GM20431 (cell line): ENCODE results near the gene ERCC8.
"Not testable (repeated sequence)": the region's sequence is repeated elsewhere in the genome, so short reads cannot be mapped to it uniquely, and the experiment has no call there.

Experiments used
- in situ Hi-C: fragments of 300-500 bp; cut with MseI, MboI; formaldehyde crosslinking; loops from one replicate; pipeline ENCODE4 v1.15.0; 2020; ENCODE audit warnings: low sequenced_read_pairs; ENCODE audit not compliant: unreplicated experiment

Gene ERCC8, protein sequence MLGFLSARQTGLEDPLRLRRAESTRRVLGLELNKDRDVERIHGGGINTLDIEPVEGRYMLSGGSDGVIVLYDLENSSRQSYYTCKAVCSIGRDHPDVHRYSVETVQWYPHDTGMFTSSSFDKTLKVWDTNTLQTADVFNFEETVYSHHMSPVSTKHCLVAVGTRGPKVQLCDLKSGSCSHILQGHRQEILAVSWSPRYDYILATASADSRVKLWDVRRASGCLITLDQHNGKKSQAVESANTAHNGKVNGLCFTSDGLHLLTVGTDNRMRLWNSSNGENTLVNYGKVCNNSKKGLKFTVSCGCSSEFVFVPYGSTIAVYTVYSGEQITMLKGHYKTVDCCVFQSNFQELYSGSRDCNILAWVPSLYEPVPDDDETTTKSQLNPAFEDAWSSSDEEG

GRCh38 chr5:60944904-60945812 lies at the start of gene ERCC8, which contains the start of gene NDUFAF2:
TSS of gene ERCC8 (minus strand) at chr5:60945070. CDS start at chr5:60945008, 62 bp downstream.
TSS of gene NDUFAF2 (plus strand) at chr5:60945205. CDS start at chr5:60945256, 51 bp downstream.
- in situ Hi-C loops = no loop called here

GRCh38 chr5:60993875-60994571 lies 49.2 kb upstream of the ERCC8 start:
- in situ Hi-C loops = no loop called here

GRCh38 chr5:60993425-60993824 lies 48.6 kb upstream of the ERCC8 start:
- in situ Hi-C loops = no loop called here

DNA sequence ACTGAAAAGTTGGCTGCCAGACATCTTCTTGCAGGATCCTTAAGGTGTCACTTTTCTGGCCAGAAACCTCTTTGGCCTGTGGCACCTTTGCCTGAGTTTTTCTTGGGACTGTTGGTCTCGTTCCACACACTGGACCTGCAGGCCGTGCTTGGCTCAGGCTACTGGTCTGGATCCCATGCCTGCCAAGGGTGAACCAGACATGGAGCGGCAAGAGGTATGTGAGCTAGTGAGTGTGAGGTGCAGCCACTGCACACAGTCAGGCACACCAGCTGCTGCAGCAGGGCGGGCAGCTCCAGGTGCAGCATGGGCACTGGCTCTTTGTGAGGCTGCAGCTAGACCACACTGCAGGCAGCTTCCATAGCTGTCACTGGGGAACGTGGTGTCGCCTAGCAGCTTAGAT lies 48.0 kb upstream of the ERCC8 start:
- in situ Hi-C loops = no loop called here

- in situ Hi-C loops = no loop called here
These were observed 44.9 kb upstream of the ERCC8 start for GRCh38 chr5:60989790-60990189.

DNA sequence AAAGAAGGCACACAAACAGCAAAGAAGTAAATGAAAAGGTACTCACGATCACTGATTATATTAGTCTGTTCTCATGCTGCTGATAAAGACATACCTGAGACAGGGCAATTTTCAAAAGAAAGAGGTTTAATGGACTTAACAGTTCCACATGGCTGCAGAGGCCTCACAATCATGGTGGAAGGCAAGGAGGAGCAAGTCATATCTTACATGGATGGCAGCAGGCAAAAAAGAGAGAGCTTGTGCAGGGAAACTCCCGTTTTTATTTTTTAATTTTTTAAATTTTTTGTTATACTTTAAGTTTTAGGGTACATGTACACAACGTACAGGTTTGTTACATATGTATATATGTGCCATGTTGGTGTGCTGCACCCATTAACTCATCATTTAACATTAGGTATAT lies 37.3 kb upstream of the ERCC8 start:
- in situ Hi-C loops = not testable (repeated sequence)

GRCh38 chr5:60980511-60980910 lies 35.6 kb upstream of the ERCC8 start:
- in situ Hi-C loops = no loop called here

DNA sequence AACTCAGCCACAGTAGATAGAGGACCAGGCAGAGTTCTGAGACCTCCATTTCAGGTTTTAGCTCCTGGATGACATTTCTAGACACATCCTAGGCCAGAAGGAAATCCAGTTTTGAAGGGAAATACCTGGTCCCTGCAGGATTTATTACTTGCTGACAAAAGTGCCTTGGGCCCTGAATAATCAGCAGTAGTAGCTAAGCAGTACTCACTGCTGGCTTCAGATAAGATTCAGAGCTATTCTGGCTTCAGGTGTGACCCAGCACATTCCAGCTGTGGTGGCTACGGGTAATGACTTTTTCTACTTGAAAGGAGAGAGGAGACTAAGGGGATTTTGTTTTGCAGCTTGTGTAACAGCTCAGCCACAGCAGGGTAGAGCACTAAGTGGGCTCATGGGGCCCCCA lies 34.1 kb upstream of the ERCC8 start:
- in situ Hi-C loops = no loop called here

GRCh38 chr5:60977956-60978737 lies 33.3 kb upstream of the ERCC8 start:
- in situ Hi-C loops = no loop called here

DNA sequence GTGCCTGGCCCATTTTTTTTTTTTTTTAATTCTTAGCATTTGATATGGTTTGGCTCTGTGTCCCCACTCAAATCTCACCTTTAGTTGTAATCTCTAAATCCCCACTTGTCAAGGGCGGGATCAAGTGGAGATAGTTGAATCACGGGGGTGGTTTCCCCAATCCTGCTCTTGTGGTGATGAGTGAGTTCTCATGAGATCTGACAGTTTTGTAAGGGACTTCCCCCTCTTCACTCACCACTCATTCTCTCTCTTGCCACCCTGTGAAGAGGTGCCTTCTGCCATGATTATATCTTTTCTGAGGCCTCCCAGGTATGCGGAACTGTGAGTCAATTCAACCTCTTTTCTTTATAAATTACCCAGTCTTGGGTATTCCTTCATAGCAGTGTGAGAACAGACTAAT lies 27.4 kb upstream of the ERCC8 start:
- in situ Hi-C loops = no loop called here

DNA sequence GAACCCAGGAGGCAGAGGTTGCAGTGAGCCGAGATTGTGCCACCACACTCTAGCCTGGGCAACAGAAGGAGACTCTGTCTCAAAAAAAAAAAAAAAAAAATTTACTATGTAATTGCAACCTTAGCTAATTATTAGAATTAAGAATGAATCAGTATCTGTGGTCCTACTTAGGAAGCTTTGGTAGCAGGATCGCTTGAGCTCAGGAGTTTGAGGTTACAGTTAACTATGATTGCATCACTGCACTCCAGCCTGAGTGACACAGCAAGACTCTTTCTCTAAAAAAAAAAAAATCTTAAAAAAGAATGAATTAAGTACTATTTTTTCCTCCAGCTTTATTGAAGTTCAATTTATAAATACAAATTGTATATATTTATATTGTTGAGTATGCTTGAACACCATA lies 16.8 kb upstream of the ERCC8 start:
- in situ Hi-C loops = no loop called here

- in situ Hi-C loops = no loop called here
These were observed 15.7 kb upstream of the ERCC8 start for GRCh38 chr5:60960591-60960990.

DNA sequence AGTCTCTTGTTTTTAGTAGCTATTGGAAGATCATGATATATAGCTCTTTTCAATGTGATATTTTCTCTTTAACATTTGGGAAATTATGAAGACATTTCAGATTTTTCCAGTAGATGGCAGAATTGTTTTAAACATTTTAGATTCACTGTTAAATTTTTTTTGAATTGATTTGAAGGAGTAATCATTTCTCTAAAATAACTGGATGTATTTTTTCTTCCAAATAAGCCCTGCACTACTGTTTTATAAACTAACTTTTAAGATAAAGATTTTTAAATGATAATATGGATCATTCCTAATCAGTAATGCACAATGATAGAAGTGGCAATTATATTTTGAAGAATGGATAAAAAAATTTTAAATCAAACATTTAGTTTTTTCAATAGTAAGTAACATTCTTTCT lies 14.3 kb upstream of the ERCC8 start:
- in situ Hi-C loops = no loop called here

DNA sequence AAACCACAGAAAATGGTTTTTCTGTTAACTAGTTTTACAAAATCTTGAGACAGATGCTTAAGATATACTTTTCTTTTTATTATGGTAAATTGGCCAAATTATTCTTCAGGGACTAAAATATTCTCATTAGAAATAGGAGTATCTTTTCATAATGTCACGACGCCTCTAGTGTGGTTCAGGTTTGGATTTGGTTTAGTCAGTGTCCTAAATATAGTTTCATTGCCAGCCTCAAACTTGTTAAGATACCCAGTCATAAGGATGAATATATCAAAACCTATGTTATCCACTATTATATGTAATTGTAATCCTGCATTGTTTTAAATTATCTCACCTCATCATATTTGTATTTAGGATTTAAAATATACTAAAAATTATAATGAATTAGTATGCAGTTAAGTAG lies 13.8 kb upstream of the ERCC8 start:
- in situ Hi-C loops = no loop called here

GRCh38 chr5:60958088-60958487 lies 13.2 kb upstream of the ERCC8 start:
- in situ Hi-C loops = no loop called here

- in situ Hi-C loops = no loop called here
These were observed 10.4 kb upstream of the ERCC8 start for GRCh38 chr5:60955239-60955638.

- in situ Hi-C loops = no loop called here
These were observed 3.9 kb upstream of the ERCC8 start for GRCh38 chr5:60948738-60949137.

DNA sequence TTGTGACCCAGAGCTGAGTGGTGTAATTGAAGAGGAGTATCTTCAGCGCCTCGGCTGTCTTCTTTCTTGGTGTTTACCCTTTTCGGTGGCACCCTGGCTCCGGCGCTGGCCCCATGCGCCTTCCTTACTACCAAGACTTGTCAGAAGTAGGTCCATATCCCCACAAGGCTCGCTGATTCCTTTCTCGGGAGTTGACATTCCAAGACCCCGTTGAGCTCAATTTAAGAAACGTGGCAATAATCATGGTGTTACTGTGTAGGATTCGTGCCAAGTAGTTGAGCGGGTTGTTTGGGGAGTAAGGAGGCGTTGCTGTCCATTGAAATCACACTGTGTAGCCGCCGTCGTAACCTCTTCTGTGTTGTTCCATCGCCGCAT lies 930 bp upstream of the ERCC8 start:
- in situ Hi-C loops = no loop called here

GRCh38 chr5:60943624-60944023 lies 1.2 kb downstream of the ERCC8 start:
- in situ Hi-C loops = no loop called here

DNA sequence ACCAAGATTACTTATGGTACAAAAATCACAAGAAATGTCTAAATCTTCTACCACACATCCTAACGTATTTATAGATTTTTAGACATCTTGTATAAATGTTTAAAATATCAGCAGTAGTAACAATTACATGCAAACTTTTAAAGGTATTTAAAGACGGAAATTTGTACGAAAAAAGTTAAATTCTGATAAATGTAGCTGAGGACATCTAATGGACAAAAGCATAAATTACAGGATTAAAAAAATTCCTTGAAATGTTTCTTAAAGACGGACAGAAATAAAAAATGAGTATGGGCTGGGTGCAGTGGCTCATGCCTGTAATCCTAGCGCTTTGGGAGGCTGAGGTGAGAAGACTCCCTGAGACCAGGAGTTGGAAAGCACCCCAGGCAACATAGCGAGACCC lies 15.8 kb downstream of the ERCC8 start:
- in situ Hi-C loops = no loop called here
